NCI-H1092 (cell line): Measurements from ENCODE around the gene AP2A2.
A peak's percentile ranks its signal among the peaks of the same experiment; 100 is the strongest.

Experiments
- DNase-seq: peaks from one replicate; lab custom pipeline; 2025; lab: John Stamatoyannopoulos, UW

The AP2A2 gene

GRCh38 chr11:996681-997080 is 71.0 kb downstream of the AP2A2 start:
- no peak for DNase-seq

- DNase-seq: no peak
These were observed 72.2 kb downstream of the AP2A2 start for GRCh38 chr11:997907-998306.

GRCh38 chr11:999009-999408 is 73.3 kb downstream of the AP2A2 start:
- DNase-seq: no peak

GRCh38 chr11:1000357-1001278 is 74.9 kb downstream of the AP2A2 start:
- no peak for DNase-seq

GRCh38 chr11:1001617-1002405 is 76.1 kb downstream of the AP2A2 start:
- DNase-seq: no peak

GRCh38 chr11:1002406-1002984 is 76.8 kb downstream of the AP2A2 start:
- no peak for DNase-seq

GRCh38 chr11:1003159-1003558 is 77.5 kb downstream of the AP2A2 start:
- DNase-seq: no peak

- peak; percentile 22 for DNase-seq
These were observed 80.3 kb downstream of the AP2A2 start for GRCh38 chr11:1005928-1006327.

- no peak for DNase-seq
These were observed 81.1 kb downstream of the AP2A2 start for GRCh38 chr11:1006762-1007161.

- no peak for DNase-seq
These were observed 81.6 kb downstream of the AP2A2 start for GRCh38 chr11:1007279-1007678.

- no peak for DNase-seq
These were observed 82.5 kb downstream of the AP2A2 start for GRCh38 chr11:1008001-1008802.

- DNase-seq: no peak
These were observed 83.1 kb downstream of the AP2A2 start for GRCh38 chr11:1008803-1009145.

GRCh38 chr11:1009371-1009770 is 83.7 kb downstream of the AP2A2 start:
- DNase-seq: no peak

GRCh38 chr11:1009991-1010390 is 84.3 kb downstream of the AP2A2 start:
- DNase-seq: no peak

- DNase-seq: no peak
These were observed 85.1 kb downstream of the AP2A2 start for GRCh38 chr11:1010551-1011319.

- DNase-seq: no peak
These were observed 85.6 kb downstream of the AP2A2 start for GRCh38 chr11:1011320-1011698.

GRCh38 chr11:1012291-1012690 is 86.6 kb downstream of the AP2A2 start:
- DNase-seq: no peak

GRCh38 chr11:1012740-1013630 is 87.3 kb downstream of the AP2A2 start:
- DNase-seq: peak; percentile 22

- no peak for DNase-seq
These were observed 87.9 kb downstream of the AP2A2 start for GRCh38 chr11:1013631-1013935.

- no peak for DNase-seq
These were observed 88.6 kb downstream of the AP2A2 start for GRCh38 chr11:1014276-1014675.
